IMR-90 (cell line): ENCODE measurements around the gene TSC1. TPM values are rescaled to one million over a fixed set of nuclear protein-coding genes. Genes with fewer than 3 reads are reported as not detected.

Source experiments
- ATAC-seq: fragments of 200-7000 bp; cut with Tn5 transposase; 2 replicates; pipeline ENCODE4 v1.9.1; 2020; ENCODE audit warnings: low read depth, mild to moderate bottlenecking, moderate library complexity
- BruUV-seq: library from RNA; stranded (reverse); fragments of 400-500 nt; replicated peaks from 2 replicates; lab custom pipeline; 2021; lab: Mats Ljungman, UMichigan
- CTCF ChIA-PET: fragments of 300-600 bp; formaldehyde crosslinking; extraction: SDS; loops from one replicate; lab custom pipeline; 2021; ENCODE audit warnings: antibody characterized with exemption; lab: Yijun Ruan, JAX
- POLR2A ChIA-PET: fragments of 300-600 bp; sonication (Branson Sonifier 250); formaldehyde crosslinking; loops from one replicate; lab custom pipeline; 2022; ENCODE audit warnings: antibody characterized with exemption; ENCODE audit not compliant: unreplicated experiment; lab: Charles Lee
- DNase-seq: peaks from one replicate; pipeline ENCODE4 v3.0.0; 2013
- H2AFZ ChIP-seq: replicated peaks from 2 replicates; pipeline ENCODE3; 2013; ENCODE audit warnings: low read length, mild to moderate bottlenecking; ENCODE audit not compliant: poor library complexity
- H2AK5ac ChIP-seq: 2 replicates; pipeline ENCODE4 v1.6.1; 2013; ENCODE audit warnings: low read depth, low read length, inconsistent platforms
- H2AK9ac ChIP-seq: replicated peaks from 2 replicates; pipeline ENCODE3; 2013; ENCODE audit warnings: mild to moderate bottlenecking, low read depth, low read length, moderate library complexity; ENCODE audit not compliant: poor library complexity
- H2BK120ac ChIP-seq: 2 replicates; pipeline ENCODE4 v1.6.1; 2013; ENCODE audit warnings: low read depth, low read length, inconsistent platforms
- H2BK15ac ChIP-seq: 3 replicates; pipeline ENCODE4 v1.6.1; 2013; ENCODE audit warnings: low read depth, low read length, inconsistent platforms
- H2BK20ac ChIP-seq: 2 replicates; pipeline ENCODE4 v1.6.1; 2013; ENCODE audit warnings: low read depth, mild to moderate bottlenecking, inconsistent platforms, low read length, moderate library complexity
- H2BK5ac ChIP-seq: 2 replicates; pipeline ENCODE4 v1.6.1; 2013; ENCODE audit warnings: mild to moderate bottlenecking, low read depth, low read length, inconsistent platforms; ENCODE audit not compliant: poor library complexity, severe bottlenecking
- H3K14ac ChIP-seq: replicated peaks from 2 replicates; pipeline ENCODE4 v1.6.1; 2013; ENCODE audit warnings: low read depth, low read length, inconsistent platforms
- H3K18ac ChIP-seq: 2 replicates; pipeline ENCODE4 v1.6.1; 2013; ENCODE audit warnings: low read depth, low read length, control low read depth
- H3K23ac ChIP-seq: 2 replicates; pipeline ENCODE4 v1.6.1; 2013; ENCODE audit warnings: low read depth, low read length, inconsistent platforms
- H3K27ac ChIP-seq: 2 replicates; pipeline ENCODE4 v1.5.1; 2013; ENCODE audit warnings: mild to moderate bottlenecking, control low read depth, low read length; ENCODE audit not compliant: insufficient read depth
- H3K27me3 ChIP-seq: 2 replicates; pipeline ENCODE4 v1.6.1; 2013; ENCODE audit warnings: low read length; ENCODE audit not compliant: control insufficient read depth, insufficient read depth
- H3K36me3 ChIP-seq: 2 replicates; pipeline ENCODE4 v1.6.1; 2013; ENCODE audit warnings: low read length, mixed read lengths; ENCODE audit not compliant: control insufficient read depth, insufficient read depth
- H3K4ac ChIP-seq: 2 replicates; pipeline ENCODE4 v1.6.1; 2013; ENCODE audit warnings: low read depth, low read length, inconsistent platforms
- H3K4me1 ChIP-seq: 2 replicates; pipeline ENCODE4 v1.6.1; 2013; ENCODE audit warnings: low read length, mixed read lengths; ENCODE audit not compliant: control insufficient read depth, insufficient read depth
- H3K4me2 ChIP-seq: 2 replicates; pipeline ENCODE4 v1.6.1; 2013; ENCODE audit warnings: low read depth, mild to moderate bottlenecking, control low read depth, low read length, moderate library complexity
- H3K4me3 ChIP-seq: 2 replicates; pipeline ENCODE4 v1.5.1; 2013; ENCODE audit warnings: low read depth, mild to moderate bottlenecking, control low read depth, low read length, moderate library complexity; ENCODE audit not compliant: insufficient read depth
- H3K56ac ChIP-seq: 2 replicates; pipeline ENCODE4 v1.6.1; 2013; ENCODE audit warnings: low read length, inconsistent platforms; ENCODE audit not compliant: insufficient read depth; ENCODE audit errors: extremely low read depth
- H3K79me1 ChIP-seq, 2 experiments: 2 replicates each; pipeline ENCODE4 v1.6.1; 2013; ENCODE audit warnings: low read length in 2 of 2, inconsistent platforms in 1 of 2, low read depth in 1 of 2
- H3K9ac ChIP-seq: 2 replicates; pipeline ENCODE4 v1.6.1; 2013; ENCODE audit warnings: low read depth, low read length, control low read depth
- H3K9me1 ChIP-seq: 2 replicates; pipeline ENCODE4 v1.6.1; 2013; ENCODE audit warnings: low read length, inconsistent platforms; ENCODE audit not compliant: insufficient read depth
- H3K9me3 ChIP-seq: 2 replicates; pipeline ENCODE4 v1.6.1; 2013; ENCODE audit warnings: low read length; ENCODE audit not compliant: control insufficient read depth, insufficient read depth
- H4K20me1 ChIP-seq: 2 replicates; pipeline ENCODE4 v1.6.1; 2013; ENCODE audit warnings: low read length, inconsistent platforms; ENCODE audit not compliant: insufficient read depth
- H4K5ac ChIP-seq: 2 replicates; pipeline ENCODE4 v1.6.1; 2013; ENCODE audit warnings: mild to moderate bottlenecking, low read depth, low read length, control low read depth
- H4K8ac ChIP-seq, 2 experiments: 2 replicates each; pipeline ENCODE4 v1.6.1; 2013; ENCODE audit warnings: low read depth in 2 of 2, low read length in 2 of 2, control low read depth in 1 of 2, inconsistent platforms in 1 of 2
- H4K91ac ChIP-seq: 2 replicates; pipeline ENCODE4 v1.6.1; 2013; ENCODE audit warnings: low read depth, low read length, inconsistent platforms; ENCODE audit not compliant: insufficient read depth
- CEBPB ChIP-seq: IDR thresholded peaks from 2 replicates; pipeline ENCODE4 v1.6.1; 2012; ENCODE audit warnings: low read depth, low read length, improper control_type of control experiment
- CTCF ChIP-seq: conservative IDR thresholded peaks from 2 replicates; pipeline ENCODE4 v1.5.1; 2012; ENCODE audit warnings: mild to moderate bottlenecking, low read depth, low read length, improper control_type of control experiment
- ELK1 ChIP-seq: fragments of 150-350 bp; IDR thresholded peaks from 2 replicates; pipeline ENCODE4 v1.6.1; 2016; ENCODE audit warnings: low read depth, mild to moderate bottlenecking, low read length, moderate library complexity, borderline replicate concordance
- FOS ChIP-seq: fragments of 150-350 bp; IDR thresholded peaks from 2 replicates; pipeline ENCODE4 v1.6.1; 2016; ENCODE audit warnings: low read depth, low read length
- MAFK ChIP-seq: IDR thresholded peaks from 2 replicates; pipeline ENCODE4 v1.6.1; 2012; ENCODE audit warnings: low read depth, low read length, improper control_type of control experiment
- RFX5 ChIP-seq: IDR thresholded peaks from 2 replicates; pipeline ENCODE4 v1.8.0; 2012; ENCODE audit warnings: low read depth, mild to moderate bottlenecking, low read length, moderate library complexity
- WGBS, 2 experiments: methylation state at CpG; one replicate each; pipeline versions ENCODE4 v1.1.5 to v1.1.7; 2013; ENCODE audit warnings: missing lambda C conversion rate in 2 of 2; ENCODE audit not compliant: insufficient read length in 1 of 2; ENCODE audit errors: extremely low coverage in 2 of 2; 5-methylcytosine and 5-hydroxymethylcytosine counted together
- dilution Hi-C: fragments of 300-500 bp; cut with HindIII; formaldehyde crosslinking; loops from one replicate; pipeline ENCODE4 v1.14.3; 2018; ENCODE audit warnings: low sequenced_read_pairs; ENCODE audit not compliant: unreplicated experiment
- in situ Hi-C: fragments of 300-500 bp; cut with MboI; formaldehyde crosslinking; loops from 3 replicates; pipeline ENCODE4 v1.14.3; 2019; ENCODE audit warnings: low sequenced_read_pairs, inconsistent platforms, mixed read lengths
- intact Hi-C: fragments of 100-400 bp; cut with micrococcal nuclease; formaldehyde crosslinking; loops from 2 replicates; pipeline ENCODE4 v1.10.0; 2022
- polyA plus RNA-seq, 3 experiments: library from polyadenylated mRNA; depleted of rRNA; stranded (reverse); fragments of >200 nt; gene quantifications; 2 replicates each; pipeline ENCODE4 v1.2.3, GENCODE V29; 2012; ENCODE audit warnings: low replicate concordance in 1 of 3
- total RNA-seq: library from RNA; depleted of rRNA; stranded (reverse); fragments of >200 nt; gene quantifications from 2 replicates; pipeline ENCODE4 v1.2.3, GENCODE V29; 2012

TSC1 gene
- total and polyA plus RNA-seq, 2 of the 4 experiments (the other 2 are of a cell fraction), result 25.7 to 56.3 TPM

DNA sequence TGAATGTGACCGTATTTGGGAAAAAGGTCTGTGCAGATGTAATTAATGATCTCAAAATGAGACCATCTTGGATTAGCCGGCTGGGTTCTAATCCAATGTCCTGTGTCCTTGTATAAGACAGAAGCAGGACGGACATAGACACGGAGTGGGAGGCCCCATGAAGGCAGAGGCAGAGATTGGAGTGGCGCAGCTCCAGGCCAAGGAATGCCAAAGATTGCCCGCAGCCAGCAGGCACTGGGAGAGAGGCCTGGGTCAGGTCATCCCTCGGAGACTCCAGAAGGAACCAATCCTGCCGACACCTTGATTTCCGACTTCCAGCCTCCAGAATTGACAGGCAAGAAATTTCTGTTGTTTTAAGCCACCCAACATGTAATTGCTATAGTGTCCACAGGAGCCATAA lies 21.1 kb upstream of the TSC1 start:
- Histone ChIP-seq H2BK5ac (no peak overlapping the region), H2BK20ac (no peak overlapping the region), H2AK5ac (no peak overlapping the region), H2BK120ac (no peak overlapping the region), H2AK9ac (no peak overlapping the region), H3K23ac (no peak overlapping the region), H2BK15ac (no peak overlapping the region), H3K4me2 (no peak overlapping the region), H3K79me1 (no peaks in the 10 kb centered on the region), H3K4me3 (no peak overlapping the region), H4K20me1 (no peaks in the 10 kb centered on the region), H3K18ac (no peak overlapping the region), H3K4ac (no peak overlapping the region), H3K9me3 (no peaks in the 10 kb centered on the region), H3K36me3 (no peaks in the 10 kb centered on the region), H4K8ac (no peak overlapping the region), H3K9ac (no peak overlapping the region), H3K27me3 (peaks cover 28% of the 10 kb centered on the region), H3K14ac (no peak overlapping the region), H3K9me1 (no peaks in the 10 kb centered on the region), H3K27ac (no peak overlapping the region), H2AFZ (no peak overlapping the region), H4K91ac (no peak overlapping the region), H4K5ac (no peak overlapping the region), H3K56ac (no peak overlapping the region), H3K4me1 (no peaks in the 10 kb centered on the region)
- POLR2A ChIA-PET, result no interaction called here
- BruUV-seq, result no TSS peak
- dilution Hi-C loops, result no loop called here
- DNase-seq (no peak), ATAC-seq (no peak)
- 77% methylated on average over 3 of the region's 9 CpGs; no CpG with 5 or more reads in 1 of the 2 experiments for WGBS, 2 experiments
- CTCF ChIA-PET, result no interaction called here
- intact Hi-C loops, result no loop called here
- no peak for TF ChIP-seq CTCF
- TF ChIP-seq MAFK, result no peak
- no peak for TF ChIP-seq RFX5
- TF ChIP-seq FOS, result no peak
- TF ChIP-seq CEBPB, result no peak
- TF ChIP-seq ELK1, result no peak
- in situ Hi-C loops, result no loop called here
